Activated naive CD4-positive, alpha-beta T cell treated with anti-CD3 and anti-CD28 coated beads, Interleukin-2, amount 50 U/mL, for 16 hours (primary cell): ENCODE data around the gene GYS1.

ENCODE experiments used
- DNase-seq: peaks from one replicate; pipeline ENCODE4 v3.0.0-alpha.2; 2020

The GYS1 gene

DNA sequence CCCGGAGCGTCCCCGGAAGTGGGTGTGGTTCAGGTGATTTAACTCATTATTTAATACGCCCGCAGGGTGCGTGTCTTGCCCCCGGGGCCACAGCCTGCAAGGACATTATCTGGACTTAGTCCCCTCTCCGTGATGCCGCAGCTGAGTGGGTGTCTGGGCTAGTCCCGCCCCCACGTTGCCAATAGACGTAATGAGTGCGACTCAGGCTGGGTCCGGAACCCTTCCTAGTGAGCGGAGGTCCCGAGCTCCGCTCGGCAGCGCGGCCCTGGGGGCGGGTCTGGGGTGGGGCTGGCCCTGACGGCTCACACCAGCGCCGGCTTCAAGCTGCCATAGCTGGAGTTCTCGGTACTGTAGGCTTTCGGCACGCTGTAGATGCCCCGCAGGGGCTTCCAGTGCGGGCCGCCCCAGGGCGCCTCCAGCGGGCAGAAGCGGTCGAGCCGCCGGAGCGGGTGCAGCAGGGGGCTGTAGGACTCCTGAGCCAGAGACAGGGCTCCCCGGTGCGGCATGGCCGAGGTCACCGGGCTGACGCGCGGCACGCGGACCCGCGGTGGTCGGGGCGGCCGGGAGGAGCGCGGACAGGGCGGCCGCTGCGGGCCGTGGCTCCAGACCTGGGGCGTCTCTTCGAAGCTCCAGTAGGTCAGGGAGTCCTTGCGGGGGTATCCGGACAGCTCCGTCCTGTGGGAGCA, 24.7 kb upstream of the GYS1 start:
- peak; percentile 68 for DNase-seq

DNA sequence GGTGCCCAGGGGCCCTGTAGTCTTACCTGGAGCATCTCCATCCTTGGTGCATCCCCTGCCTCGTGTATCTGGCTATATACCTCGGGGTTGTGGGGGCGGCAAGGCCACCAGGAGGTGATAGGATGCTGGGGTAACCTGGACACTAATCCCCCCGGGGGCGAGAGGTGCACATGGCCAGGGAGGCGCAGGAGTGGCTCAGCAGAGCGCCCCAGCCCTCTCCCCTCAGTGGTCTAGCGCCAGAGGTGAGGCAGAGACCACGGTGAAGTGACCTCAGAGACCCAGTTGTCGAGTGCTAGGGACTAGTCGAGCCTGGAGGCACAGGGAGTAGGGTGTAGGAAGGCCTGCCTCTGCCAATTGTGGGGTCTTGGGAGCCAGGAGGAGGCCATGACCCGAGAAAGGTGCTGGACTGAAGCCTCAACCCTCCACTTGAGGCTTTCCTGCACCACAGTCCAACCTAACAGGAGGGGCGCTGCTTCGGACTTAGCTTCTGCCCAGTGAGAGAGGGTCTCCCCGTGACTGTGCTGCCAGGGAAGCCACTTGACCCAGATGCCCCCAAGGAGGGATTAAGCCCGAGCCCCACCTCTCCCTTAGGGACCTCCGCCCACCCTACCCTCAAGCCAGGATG, 24.0 kb upstream of the GYS1 start, which contains the start of gene LHB:
Gene LHB (minus strand): TSS at position 51 of the 625 bp plus-strand sequence. CDS start 10 bp downstream, at position 41.
- no peak for DNase-seq

GRCh38 chr19:49016067-49016839, 23.1 kb upstream of the GYS1 start:
- no peak for DNase-seq

- no peak for DNase-seq
These were observed 21.8 kb upstream of the GYS1 start for GRCh38 chr19:49014870-49015255.

DNA sequence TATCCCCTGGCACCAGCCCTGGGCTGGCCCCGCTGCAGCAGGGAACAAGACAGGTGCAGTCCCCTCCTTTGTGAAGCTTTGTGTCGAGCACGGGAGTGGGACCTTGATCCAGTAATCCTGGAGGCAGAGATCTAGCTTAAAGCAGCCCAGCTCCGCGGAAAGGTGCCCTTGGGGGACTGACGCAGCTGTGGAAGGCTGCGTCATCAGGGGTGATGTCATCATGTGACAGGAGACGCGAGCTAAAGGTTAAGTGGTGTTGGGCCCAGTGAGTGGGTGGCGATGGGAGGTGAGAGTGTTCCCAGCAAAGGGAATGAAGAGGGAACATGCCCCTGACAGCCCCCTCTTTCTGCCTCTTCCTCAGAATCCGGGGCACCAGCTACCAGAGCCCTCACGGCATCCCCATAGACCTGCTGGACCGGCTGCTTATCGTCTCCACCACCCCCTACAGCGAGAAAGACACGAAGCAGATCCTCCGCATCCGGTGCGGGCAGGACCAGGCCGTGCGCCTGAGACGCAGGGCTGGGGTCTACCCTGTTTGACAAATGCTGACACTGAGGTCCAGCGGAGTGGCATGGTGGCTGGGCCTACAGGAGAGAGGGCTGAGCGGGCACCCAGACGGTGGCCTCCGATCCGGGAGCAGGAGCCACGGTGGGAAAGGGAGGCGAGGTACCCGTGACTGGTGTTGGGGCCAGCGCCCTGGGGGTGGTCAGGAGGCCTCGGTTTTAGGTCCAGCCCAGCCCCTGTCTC, 21.2 kb upstream of the GYS1 start:
- no peak for DNase-seq

DNA sequence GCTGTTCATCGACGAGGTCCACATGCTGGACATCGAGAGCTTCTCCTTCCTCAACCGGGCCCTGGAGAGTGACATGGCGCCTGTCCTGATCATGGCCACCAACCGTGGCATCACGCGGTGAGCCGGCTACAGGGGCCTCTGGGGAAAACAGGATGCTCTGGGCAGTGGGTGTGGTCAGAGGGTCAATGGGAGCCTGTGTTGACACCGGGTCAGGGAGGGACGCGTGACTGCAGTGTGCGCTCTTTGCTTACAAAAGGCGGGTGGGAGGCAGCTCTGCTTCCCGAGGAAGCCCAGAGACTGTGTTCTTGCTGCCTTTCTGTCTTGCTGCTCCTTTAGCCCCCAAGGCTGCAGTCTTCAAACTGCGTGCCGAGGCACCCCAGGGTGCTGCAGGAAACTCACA, 18.1 kb upstream of the GYS1 start:
- no peak for DNase-seq

DNA sequence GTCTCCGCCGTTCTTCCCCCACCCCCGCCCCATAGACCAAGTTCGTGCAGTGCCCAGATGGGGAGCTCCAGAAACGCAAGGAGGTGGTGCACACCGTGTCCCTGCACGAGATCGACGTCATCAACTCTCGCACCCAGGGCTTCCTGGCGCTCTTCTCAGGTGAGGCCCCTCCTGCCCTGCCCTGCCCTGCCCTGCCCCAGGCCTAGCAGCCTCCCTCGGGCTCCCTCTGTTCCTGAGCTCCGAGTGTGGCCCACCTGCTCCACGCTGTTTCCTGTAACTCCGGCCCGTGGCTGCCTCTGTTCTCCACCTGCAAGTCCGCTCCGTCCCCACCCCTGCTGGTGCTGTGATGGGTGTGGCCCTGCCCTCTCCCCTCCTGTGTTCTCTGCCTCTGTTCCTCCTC, 17.3 kb upstream of the GYS1 start:
- DNase-seq = no peak

DNA sequence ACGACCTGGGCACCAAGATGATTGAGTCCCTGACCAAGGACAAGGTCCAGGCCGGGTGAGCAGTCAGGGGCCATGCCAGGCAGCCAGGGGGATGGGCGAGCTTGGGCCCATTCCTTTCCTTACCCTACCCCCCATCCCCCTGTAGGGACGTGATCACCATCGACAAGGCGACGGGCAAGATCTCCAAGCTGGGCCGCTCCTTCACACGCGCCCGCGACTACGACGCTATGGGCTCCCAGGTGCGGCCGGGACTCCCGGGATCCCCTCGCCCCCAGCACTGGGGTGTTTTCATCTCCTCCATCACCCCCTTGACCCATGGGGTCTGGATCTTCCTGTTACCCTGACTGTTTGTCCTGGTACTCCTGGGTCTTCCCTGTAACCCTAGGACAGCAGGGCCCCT, 16.7 kb upstream of the GYS1 start:
- DNase-seq = no peak

- no peak for DNase-seq
These were observed 13.8 kb upstream of the GYS1 start for GRCh38 chr19:49006905-49007304.

- DNase-seq = no peak
These were observed 12.0 kb upstream of the GYS1 start for GRCh38 chr19:49004964-49005614.

GRCh38 chr19:49004133-49004532, 11.0 kb upstream of the GYS1 start:
- no peak for DNase-seq

DNA sequence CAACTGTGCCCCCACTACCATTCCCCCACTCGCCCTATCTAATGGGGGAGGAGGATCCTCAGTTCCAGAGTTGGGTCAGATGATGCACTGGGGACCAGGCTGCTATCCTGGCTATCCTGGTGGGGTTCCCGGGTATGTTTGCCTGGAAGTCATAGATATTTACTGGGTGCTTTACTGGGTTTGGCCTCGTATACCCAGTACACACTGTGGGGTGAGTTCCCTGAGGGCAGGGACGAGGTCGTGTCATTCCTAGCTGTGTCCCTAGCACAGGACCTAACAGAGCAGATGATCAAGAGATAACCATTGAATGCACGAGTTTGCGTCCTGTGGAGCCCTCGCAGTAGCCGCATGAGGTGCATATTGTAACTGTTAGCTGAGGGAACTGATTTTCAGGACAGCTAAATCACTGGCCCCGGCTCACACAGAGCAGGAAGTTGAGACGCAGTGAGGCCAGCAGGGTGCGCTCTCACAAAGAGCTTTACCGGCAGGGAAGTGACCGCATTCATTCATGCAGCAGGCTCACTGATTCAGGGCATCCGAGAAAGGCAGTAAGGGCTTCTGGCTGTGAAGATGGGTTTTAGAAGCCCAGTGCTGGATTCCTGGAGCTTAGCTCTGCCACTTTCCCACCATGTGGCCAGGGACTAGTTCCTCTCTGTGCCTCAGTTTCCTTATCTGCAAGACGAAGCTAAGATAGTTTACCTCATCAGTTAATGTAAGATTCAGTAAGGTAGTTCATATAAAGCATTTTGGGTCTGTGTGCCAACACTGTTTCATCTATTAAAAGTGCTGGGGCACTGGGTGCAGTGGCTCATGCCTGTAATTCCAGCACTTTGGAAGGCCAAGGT, 6.6 kb upstream of the GYS1 start:
- DNase-seq = peak; percentile 68

GRCh38 chr19:48997972-48998371, 4.9 kb upstream of the GYS1 start:
- DNase-seq = peak; percentile 52

DNA sequence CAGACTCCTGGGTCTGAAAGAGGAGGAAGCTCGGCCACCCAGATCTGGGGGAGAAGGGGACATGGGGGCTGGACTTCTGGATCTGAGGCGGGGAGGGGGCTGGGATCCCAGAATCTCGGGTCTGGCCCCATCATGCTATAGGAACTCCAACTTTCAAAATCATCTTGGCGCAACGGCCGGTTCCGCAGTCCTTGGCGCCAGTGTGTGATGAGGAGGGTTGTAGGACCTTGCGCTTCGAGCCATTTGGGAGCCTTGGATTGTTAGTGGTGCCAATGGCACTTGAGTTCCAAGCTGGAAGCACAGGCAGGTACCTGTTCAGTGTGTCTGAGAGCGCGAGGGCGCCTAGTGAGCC, 902 bp upstream of the GYS1 start:
- no peak for DNase-seq

DNA sequence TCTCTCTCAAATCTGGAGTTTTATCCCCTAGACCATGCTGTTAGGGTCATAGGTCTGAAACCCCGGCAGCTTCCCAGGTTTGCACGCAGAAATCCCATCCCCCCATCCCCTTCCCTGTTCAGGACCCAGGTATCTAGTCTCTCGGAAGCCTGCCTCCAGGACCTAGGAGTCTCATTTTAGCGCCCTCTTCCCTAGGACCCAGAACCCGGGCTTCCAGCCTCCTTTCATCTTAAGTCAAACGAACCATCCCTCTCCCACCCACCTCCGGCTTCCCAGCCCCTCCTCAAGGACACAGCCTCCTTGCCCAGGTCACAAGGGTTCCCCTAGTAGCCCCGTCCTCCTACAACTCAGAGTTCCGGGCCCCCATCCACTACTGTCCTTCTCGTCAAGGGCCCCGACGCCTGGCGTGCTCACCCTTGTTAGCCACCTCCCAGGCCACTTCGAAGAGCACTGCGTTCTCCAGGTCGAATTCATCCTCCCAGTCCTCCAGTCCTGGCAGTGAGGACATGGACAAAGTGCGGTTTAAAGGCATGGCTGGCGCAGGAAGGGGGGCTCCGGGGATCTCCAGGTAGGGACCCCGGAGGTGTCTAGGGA, 431 bp downstream of the GYS1 start:
- DNase-seq = no peak

- no peak for DNase-seq
These were observed 1.1 kb downstream of the GYS1 start for GRCh38 chr19:48991873-48992580.

- DNase-seq = no peak
These were observed 2.0 kb downstream of the GYS1 start for GRCh38 chr19:48991011-48991609.

GRCh38 chr19:48990400-48990799, 2.7 kb downstream of the GYS1 start:
- DNase-seq = no peak

DNA sequence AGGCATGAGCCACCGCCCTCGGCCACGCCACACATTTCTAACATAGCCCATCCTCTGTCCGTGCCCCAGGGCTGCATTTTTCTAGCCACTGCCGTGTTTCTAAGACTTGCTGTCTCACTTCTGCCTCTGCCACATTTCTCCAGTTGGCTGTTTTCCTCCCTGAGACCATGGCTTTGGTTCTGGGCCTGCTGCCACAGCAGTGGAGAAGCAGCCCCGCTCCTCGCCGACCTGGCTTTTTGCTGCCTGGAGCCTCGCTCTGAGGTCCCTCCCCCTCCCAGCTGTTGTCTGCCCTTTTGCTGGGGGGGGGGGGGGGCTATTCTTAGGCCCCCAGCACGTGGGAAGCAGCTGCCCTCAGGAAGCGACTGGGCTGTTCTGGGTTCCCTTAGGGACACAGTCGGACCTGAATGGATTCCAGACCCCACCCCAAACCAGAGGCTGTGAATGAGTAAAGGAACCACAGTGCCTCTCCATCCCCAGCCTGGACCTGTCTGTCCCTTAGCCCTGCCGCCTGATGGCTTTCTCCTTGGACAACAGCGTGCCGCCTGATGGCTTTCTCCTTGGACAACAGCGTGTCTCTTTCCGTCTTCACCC, 3.3 kb downstream of the GYS1 start:
- DNase-seq = no peak

DNA sequence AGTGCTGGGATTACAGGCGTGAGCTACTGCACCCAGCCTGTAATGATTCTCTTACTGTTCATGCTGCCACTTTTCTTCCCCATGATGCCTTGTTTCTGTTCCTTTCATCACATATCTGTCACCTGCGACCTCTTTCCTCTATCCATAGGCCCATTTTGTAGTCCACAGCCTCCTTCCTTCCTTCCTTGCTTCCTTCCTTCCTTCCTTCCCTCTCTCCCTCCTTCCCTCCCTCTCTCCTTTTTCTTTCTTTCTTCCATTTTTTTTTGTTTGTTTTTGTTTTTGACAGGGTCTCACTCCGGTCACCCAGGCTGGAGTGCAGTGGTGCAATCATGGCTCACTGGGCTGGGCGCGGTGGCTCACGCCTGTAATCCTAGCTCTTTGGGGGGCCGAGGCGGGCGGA, 4.2 kb downstream of the GYS1 start:
- no peak for DNase-seq
